ENCODE data around the gene FNDC5.

DNA sequence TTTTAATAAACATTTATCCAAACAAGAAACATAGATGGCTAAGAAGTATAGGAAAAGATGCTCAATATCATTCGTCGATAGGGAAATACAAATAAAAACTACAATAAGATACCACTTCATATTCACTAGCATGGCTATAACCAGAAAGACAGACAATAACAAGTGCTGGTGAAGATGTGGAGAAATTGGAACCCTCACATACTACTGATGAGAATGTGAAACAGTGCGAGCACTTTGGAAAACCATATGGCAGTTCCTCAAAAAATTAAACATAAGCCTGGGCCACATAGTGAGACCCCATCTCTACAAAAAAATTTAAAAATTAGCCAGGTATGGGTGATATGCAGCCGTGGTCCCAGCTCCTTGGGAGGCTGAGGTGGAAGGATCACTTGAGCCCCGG, 39.6 kb upstream of the FNDC5 start:
- TF ChIP-seq, protein P1, sequence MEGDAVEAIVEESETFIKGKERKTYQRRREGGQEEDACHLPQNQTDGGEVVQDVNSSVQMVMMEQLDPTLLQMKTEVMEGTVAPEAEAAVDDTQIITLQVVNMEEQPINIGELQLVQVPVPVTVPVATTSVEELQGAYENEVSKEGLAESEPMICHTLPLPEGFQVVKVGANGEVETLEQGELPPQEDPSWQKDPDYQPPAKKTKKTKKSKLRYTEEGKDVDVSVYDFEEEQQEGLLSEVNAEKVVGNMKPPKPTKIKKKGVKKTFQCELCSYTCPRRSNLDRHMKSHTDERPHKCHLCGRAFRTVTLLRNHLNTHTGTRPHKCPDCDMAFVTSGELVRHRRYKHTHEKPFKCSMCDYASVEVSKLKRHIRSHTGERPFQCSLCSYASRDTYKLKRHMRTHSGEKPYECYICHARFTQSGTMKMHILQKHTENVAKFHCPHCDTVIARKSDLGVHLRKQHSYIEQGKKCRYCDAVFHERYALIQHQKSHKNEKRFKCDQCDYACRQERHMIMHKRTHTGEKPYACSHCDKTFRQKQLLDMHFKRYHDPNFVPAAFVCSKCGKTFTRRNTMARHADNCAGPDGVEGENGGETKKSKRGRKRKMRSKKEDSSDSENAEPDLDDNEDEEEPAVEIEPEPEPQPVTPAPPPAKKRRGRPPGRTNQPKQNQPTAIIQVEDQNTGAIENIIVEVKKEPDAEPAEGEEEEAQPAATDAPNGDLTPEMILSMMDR (IDR thresholded peaks at IDR 0.05 in 2 of 3, conservative IDR thresholded peaks at IDR 0.05 in 1 of 3; ENCODE audit: control insufficient read depth in 2 of 3, extremely low read depth in 1 of 3, insufficient read depth in 1 of 3, low read depth in 3 of 3, low read length in 3 of 3) = no peak
- TF ChIP-seq NFIC (IDR thresholded peaks at IDR 0.05; ENCODE audit: low read depth, low read length) (no peak), SRF (IDR thresholded peaks at IDR 0.05; ENCODE audit: low read depth in 2 of 2, low read length in 2 of 2) (no peak), TCF3 (IDR thresholded peaks at IDR 0.05; ENCODE audit: borderline replicate concordance, insufficient read depth, low read depth, low read length) (no peak), GABPA (IDR thresholded peaks at IDR 0.05; ENCODE audit: low read depth) (no peak), ZBED1 (IDR thresholded peaks at IDR 0.05; ENCODE audit: borderline replicate concordance) (no peak)
- TF ChIP-seq, protein P2, sequence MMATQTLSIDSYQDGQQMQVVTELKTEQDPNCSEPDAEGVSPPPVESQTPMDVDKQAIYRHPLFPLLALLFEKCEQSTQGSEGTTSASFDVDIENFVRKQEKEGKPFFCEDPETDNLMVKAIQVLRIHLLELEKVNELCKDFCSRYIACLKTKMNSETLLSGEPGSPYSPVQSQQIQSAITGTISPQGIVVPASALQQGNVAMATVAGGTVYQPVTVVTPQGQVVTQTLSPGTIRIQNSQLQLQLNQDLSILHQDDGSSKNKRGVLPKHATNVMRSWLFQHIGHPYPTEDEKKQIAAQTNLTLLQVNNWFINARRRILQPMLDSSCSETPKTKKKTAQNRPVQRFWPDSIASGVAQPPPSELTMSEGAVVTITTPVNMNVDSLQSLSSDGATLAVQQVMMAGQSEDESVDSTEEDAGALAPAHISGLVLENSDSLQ (IDR thresholded peaks at IDR 0.05) = no peak
- TF ChIP-seq, protein P3, sequence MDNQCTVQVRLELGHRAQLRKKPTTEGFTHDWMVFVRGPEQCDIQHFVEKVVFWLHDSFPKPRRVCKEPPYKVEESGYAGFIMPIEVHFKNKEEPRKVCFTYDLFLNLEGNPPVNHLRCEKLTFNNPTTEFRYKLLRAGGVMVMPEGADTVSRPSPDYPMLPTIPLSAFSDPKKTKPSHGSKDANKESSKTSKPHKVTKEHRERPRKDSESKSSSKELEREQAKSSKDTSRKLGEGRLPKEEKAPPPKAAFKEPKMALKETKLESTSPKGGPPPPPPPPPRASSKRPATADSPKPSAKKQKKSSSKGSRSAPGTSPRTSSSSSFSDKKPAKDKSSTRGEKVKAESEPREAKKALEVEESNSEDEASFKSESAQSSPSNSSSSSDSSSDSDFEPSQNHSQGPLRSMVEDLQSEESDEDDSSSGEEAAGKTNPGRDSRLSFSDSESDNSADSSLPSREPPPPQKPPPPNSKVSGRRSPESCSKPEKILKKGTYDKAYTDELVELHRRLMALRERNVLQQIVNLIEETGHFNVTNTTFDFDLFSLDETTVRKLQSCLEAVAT (IDR thresholded peaks at IDR 0.05) = no peak
- TF ChIP-seq, protein P4, sequence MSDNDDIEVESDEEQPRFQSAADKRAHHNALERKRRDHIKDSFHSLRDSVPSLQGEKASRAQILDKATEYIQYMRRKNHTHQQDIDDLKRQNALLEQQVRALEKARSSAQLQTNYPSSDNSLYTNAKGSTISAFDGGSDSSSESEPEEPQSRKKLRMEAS (IDR thresholded peaks at IDR 0.05; ENCODE audit: low read depth, low read length) = no peak

Measured in GM12878 (cell line).